Measurements from ENCODE around the gene XYLT1.

XYLT1 gene

DNA sequence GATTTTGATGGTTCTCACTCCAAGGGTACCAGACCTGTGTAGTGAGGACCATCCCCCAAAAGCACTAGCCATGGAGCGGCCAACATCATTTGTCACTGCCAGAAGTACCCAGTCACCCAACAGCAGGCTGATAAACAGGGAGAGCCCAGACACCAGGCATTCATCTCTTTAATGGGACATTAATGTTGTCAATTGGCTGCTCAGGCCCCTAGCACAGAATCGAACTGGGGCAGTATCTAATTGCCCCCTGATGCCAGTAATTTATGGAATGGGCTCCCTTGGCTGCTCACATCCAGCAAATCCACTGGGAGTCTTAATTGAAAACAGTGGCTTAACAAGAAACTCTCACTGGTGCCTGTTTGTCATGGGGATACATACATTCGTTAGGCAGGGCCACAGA, 344.6 kb downstream of the XYLT1 start:
- no peak for DNase-seq

DNA sequence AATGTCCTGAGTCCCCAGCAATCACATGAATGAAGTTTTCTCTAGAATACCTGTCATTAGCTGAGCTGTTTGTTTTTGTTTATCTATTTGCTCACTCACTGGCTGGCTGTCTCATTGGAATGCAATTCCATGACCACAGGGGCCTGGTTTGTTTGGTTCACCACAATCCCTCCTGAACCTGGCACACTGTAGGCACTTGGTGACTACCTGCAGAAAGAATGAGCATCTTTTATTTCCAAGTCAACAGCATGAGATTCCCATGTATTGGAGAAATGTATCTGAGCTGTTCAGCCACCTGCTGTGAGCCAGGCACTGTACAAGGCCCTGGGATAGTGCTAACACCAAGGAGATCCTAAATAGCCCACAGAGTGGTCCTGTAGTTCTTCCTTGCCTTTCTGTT, 345.1 kb downstream of the XYLT1 start:
- DNase-seq, result no peak

DNA sequence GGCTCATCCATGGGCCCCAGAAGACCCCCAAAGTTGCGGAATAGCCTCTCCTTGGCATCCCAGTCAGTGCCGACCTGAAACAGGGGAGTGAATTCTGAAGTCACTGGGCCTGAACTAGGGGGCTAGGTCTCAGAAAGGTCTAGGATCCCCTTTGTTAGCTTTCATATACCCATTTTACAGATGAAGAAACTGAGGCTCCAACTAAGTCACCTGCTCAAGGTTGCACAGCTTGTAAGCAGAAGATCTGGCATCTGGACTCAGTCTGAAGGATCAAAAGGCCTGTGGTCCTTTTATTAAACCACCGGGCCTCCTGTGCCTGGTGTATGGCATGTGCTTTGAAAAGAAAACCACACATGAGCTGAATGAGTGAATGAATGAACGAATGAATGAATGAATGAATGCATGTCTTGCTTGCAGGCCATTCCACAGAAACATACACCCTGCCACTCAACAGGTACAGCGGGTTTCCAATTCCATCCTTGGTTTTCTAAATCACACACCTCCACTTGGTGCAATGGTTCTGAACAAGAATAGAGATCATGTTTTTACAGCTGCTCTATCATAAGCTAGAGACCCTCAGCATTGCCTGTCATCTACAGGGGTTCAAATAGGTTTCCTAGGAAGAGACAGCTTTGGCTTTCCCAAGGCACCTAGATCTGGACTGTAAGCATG, 352.7 kb downstream of the XYLT1 start:
- no peak for DNase-seq

DNA sequence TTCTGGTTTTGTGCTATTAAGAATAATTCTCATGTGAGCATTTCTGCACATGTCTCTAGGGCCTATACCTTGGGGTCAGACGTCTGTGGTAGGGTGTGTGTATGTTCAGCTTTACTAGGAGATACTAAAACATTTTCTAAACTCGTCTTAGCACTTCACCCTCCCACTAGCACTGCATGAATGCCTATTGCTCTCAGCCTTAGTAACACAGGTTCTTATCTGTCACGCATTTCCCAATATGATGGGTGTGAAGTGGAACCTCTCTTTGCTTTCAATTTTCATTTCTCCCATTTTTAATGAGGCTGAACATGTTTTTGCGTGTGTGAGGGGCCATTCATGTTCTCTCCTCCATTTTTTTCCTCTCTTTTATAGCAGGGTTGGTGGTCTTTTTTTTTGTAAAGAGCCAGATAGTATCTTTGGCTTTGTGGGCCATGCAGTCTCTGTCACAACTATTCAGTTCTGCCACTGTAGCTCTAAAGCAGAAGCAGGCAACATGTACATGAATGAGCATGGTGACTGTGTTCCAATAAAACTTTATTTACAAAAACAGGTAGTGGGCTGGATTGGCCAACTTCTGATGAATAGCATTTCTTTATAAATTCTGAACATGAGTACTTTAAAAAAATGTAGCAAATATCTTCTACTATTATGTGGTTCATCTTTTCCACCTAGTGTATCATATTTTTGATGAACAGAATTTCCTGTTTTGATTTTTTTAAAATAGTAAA, 354.0 kb downstream of the XYLT1 start:
- DNase-seq, result no peak

DNA sequence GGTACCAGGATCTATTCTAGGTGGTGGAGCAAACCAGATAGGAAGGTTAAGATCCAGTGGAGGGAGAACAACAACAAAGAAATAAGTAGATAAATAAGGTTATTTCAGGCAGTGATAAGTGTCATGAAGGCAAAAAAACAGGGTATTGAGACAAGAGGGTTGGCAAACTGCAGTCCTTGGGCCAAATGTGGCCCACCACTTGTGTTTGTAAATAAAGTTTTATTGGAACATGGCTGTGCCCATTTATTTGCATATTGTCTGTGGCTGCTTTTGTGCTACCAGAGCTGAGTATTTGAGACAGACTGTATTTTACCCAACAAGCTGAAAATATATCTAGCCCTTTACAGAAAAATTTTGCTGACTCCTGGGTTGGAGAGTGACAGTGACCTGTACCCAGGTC, 361.3 kb downstream of the XYLT1 start:
- DNase-seq, result no peak

DNA sequence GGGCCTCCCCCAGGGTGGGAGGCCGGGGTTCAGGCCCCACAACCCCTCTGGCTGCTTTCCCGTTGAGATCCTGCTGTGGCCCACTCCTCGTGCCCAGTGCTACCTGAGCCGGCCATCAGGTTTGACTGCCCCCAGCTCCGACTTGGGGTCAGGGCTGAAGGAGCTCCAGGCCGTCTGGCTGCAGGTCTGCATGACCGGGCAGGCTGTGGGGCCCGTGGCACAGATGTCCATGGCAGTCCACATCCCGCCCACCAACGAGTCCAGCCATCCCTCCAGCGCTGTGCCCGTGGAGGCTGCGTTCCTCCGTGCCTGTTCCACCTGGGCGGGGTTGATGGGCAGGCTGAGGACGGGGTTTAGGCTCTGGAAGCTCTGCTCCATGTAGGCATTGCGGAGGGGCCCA, 362.2 kb downstream of the XYLT1 start:
- DNase-seq, result no peak

DNA sequence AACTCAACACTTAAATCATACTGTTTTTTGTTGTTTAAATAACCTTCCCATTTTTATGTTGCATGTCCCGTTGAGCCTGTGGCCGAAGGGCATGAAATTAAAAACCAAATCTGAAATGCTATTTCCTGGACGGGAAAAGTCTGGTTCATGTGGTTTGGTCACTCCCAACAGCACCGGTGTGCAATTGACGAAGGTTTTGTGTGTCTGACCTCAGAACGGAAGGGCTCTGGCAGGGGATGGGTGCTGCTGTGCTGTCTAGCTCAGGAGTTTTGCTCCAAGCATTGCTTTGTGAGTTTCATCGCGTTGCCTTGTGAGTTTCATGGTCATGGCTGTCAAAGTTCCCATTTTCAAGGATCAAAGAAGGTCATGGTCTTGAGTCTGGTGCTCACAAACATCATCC, 363.3 kb downstream of the XYLT1 start:
- DNase-seq, result no peak

DNA sequence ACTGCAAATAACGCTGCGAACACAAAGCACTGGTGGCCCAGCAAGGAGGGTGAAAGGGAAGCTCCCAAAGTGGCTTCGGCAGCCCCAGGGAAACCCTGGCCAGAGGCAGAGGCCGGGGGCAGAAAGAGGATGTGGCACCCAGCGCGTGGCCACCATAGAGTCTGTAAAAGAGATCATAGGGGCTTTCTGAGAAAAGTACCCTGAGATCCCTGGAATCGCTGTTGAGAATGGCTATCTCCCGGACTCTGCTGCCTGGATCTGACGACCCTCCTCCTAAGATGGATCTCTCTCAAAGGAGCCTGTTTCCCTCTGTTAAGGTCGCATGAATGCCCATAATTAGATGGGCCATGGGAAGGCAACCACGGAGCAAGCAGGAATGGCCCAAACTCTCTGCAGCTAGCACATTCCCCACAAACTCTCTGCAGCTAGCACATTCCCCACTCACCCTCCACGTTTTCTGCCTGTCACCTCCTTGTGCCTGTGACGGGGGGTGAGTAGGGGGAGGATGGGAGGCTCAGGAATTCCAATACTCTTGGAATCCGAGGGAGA, 364.4 kb downstream of the XYLT1 start:
- no peak for DNase-seq

DNA sequence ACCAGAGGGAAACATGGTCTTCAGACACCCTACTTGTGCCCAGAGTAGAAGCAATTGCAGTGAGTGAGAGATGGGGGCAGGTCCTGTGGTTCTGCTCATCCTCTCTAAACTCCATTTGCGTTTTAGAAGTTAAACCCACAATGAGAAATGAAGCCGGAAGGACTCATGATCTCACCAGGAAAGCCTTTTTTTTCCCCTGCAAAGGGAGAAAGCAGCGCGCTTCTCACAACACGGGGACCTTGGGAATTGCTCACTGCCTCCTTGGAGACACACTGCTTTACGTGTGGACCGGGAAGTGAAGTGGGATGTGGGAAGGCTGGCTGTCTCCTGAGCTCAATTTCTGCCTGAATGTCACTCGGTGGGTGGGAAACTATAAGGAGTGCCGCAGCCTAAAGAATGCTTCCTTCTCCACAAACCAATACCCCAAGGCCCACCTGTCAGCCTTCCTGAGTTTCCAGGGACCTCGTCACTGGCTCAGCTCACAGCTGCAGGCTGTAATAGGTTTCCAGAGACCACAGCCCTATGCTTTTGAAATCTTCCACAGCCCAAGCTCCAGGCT, 365.4 kb downstream of the XYLT1 start:
- DNase-seq, result peak in 7 of 58 donors; percentile 3 to 27 (median 11)

DNA sequence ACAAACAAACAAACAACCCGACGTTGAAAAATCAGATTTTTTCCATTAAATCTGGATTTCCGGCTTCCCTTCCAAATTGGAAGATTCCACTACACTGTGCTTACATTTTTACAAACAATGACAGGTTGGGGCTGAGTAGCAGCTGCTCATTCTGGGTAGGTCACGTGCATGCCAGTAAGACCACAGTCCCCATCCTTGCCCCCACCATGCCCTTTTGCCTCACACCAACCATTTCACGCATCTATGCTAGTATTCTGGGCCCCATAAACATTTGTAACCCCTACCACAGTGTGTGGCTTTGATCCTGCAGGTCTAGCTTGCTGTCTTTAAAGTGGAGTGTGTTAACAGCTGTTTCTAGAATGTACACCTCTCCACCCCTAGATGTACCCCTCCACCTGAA, 366.1 kb downstream of the XYLT1 start:
- no peak for DNase-seq

DNA sequence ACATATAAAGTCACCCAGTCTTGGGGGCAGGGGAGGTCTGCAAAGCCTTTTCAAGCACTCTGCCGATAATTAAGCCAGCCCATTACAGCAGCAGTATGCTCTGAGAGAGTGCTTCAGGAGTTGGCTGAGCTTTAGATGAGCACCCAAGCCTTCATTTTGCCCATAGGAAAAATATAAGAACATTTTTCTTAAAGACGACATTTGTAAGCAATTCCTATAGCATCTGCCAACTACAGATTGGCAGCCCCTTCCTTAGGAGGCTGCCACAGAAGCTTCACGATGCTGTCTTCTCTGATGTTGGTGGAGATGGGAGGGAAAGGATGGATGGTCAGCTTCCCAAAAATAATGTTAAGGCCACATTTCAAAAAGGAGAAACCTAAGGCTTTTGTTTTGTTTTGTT, 367.5 kb downstream of the XYLT1 start:
- no peak for DNase-seq

DNA sequence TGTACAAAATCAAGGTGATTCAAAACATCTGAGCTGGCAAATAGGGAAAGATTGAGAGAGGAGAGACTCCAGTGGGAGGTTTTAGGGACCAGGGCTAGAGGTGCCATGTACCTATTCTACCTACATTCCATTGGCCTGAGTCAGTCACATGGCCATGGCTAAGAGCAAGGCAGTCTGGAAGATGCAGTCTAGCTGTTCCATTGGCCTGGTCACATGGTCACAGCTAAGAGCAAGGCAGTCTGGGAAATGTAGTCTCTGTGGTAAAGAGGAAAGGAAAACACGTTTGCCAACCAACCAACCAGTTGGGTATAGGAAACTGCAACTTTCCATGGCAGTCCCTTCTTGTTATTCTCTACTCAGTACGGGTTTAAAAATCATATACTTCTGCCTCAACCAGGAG, 369.1 kb downstream of the XYLT1 start:
- DNase-seq, result no peak

DNA sequence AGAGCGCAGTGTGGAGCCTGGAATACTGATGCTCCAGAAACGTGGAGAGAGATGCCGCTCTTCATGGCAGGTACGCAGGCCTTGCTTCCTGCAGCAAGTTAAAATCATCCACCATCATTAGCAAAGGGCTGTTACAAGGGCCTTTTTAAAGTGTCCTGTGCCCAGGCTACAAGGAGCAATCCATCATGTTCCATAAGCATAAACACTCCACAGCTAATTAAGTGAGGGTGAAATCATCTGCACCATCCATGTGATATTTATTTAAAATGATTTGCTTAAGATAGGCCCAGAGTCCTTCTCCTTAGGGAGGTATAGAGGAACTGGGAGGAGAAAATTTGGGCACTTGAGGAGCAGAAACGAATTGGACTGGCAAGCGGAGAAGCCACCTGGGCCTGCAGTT, 372.1 kb downstream of the XYLT1 start:
- no peak for DNase-seq

DNA sequence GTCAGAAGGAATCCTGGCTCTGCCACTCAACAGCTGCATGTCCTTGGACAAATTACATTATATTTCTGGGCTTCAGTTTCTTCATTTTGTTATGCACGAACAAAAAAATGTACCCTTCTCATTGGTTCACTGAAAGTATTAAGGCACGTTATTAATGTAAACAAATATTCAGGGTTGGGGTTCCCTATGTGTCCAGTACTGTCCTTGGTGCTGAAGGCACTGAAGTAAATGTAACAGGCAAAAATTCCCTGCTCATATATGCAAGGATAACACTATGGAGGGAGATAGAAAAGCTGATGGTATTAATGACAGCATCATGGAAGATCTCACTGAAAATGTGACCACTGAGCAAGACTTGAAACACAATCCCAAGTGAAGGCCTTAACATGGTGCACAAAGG, 386.6 kb downstream of the XYLT1 start:
- no peak for DNase-seq

DNA sequence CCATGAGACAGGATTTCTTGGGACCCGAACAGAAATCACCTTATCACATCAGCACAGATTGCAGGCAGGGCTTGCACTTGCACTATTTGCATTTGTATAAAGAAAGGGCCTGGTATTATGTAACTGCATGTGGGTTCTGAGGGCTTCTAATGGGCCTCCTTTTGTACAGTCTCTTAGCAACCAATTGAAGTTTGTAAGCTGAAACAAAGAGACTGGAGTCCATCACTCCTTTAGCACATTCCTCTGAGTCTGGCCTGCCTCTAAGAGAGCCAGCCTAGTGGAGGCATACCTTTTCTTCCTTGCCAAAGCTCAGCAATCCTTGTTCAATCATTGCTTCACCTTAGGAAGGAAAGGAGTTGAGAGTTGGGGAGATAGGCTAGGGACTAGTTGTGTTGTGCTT, 387.1 kb downstream of the XYLT1 start:
- peak in 4 of 58 donors; percentile 22 to 33 (median 28) for DNase-seq

DNA sequence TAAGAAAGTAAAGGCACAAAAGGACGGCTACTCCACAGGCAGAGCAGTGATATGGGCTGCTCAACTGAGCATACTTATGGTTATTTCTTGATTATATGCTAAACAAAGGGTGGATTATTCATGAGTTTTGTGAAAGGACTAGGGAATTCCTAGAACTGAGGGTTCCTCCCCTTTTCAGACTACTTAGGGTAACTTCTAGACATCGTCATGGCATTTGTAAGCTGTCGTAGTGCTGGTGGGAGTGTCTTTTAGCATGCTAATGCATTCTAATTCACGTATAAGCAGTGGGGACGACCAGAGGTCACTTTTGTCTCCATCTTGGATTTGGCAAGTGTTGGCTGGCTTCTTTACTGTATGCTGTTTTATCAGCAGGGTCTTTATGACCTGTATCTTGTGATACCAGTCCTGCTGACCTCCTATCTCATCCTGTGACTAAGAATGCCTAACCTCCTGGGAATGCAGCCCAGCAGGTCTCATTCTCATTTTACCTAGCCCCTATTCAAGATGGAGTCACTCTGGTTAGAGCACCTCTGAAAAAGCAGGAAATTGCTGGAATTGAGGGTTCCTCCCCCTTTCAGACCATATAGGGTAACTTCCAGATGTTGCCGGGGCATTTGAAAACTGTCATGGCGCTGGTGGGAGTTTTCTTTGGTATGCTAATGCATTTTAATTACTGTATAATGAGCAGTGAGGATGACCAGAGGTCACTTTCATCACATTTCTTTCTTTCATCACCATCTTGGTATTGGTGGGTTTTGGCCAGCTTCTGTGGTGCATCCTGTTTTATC, 388.5 kb downstream of the XYLT1 start:
- no peak for DNase-seq

DNA sequence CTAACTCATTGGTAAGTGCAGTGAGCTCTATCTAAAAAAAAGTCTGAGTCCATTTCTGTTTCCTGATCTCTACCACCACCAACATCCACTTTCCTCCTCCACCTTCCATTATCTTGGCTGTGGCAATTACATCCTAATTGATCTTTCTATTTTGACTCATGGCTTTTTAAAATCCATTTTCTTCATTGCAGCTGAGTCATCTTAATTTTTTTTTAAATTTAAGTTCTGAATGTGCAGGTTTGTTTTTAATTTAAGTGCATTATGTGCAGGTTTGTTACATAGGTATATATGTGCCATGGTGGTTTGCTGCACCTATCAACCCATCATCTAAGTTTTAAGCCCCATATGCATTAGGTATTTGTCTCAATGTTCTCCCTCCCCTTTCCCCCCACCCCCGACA, 390.7 kb downstream of the XYLT1 start:
- DNase-seq, result no peak

DNA sequence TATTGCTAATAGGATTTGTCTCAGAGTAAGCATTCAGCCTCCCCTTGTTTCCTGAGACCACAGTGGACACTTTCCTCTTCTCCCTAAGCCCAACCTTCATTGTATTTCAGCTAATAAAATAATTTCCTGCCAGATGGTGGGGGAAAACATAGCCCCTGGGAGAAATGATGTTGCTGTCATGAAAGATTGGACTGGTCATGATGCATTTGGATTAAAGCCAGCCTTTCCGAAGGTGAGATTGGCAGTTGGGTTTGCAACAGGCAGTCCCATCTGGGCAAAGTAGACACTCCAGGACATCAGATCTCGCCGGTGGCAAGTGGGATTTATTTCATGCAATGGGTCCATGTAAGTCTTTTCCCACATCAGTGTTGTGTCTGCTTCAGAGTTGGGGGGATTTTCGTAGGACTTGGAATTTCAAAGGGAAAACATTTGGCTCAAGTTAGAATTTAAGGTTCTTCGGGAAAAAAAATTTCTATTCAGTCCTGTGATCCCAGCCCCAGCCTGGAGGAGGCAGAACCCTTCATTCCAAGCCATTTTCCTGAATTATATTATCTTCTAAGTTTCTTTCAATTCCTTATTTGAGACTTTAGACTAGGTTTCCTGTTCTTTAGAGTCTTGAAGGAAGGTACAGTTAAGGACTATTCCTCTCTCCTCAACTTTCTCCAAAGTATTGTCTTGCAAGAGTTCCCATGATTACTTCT, 391.7 kb downstream of the XYLT1 start:
- no peak for DNase-seq

DNA sequence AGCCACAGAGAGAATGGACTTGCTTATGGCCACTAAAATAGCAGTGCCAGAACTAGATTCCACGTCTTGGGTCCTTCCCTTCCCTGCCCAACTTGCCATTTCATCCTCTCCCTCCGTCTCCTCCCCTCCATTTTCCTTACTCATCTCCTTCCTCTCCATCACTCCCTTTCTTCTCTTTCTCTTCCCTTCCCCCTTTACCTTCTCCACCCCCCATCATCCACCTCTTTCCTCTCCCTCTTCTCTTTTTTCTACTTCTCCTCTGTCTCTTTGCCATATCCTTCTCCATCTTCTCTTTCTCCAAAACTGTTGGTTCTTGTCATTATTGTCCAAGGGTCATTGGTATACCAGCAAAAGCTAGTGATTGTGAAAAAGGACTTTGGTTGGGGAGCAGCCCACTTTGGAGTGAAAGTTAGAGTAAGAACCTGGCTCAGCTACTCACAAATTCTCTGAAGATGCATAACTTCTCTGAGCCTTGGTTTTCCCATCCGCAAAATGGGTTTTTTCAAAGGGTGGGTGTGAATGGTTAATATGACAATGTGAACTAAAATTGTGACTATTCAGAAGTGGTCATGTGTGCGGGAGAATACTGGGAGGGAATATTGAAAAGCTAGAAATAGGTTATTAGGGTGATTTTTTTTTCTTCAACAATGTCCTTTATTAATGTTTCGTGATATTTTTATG, 393.8 kb downstream of the XYLT1 start:
- DNase-seq, result no peak

DNA sequence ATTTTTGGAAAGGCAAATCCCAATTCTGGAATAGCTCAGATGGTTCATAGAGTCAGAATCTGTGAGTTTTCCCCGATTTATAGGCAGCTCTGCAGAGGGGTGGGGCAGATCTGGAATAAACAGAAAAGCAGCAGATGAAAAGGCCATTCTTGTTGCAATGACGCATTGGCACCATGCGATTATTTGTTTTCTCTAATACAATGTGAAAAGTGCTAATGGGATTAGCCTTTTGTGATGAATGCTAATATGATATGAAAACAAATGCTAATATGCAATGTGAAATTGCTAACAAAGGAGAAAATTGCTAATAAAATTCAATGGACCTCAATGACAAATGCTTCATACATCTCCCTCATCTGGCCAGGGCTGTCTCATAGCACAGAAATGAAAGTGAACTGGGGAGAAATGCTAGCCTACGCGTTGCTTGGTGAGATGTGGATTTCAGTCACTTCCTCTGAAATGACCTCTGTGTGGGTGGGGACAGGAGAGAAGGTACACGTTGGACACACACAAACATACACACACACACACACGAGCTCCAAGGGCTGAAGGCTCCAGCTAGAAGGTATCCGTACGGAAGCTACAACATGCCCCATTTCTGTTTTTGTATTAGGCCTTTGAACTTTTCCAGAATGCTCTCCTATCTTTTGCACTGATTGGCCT, 394.5 kb downstream of the XYLT1 start:
- DNase-seq, result peak in 1 of 58 donors; percentile 9

All from anterior cingulate cortex (tissue), 58 donors.